Neural cell (in vitro differentiated cells): ENCODE measurements around the gene SPR. TPM values are rescaled to one million over a fixed set of nuclear protein-coding genes. Genes with fewer than 3 reads are reported as not detected.

ENCODE experiments used
- H2AFZ ChIP-seq: fragments of 200-600, 300-800 bp; sonication (generic), shearing (Covaris generic); 2 replicates; pipeline ENCODE4 v1.6.0; 2014; ENCODE audit warnings: low read depth, mild to moderate bottlenecking, antibody characterized with exemption, low read length, moderate library complexity
- H3F3A ChIP-seq: fragments of 200-600 bp; shearing (Covaris generic); 2 replicates; pipeline ENCODE4 v1.6.1; 2016; ENCODE audit warnings: mild to moderate bottlenecking, moderate library complexity, mixed read lengths, antibody characterized with exemption, low read length; ENCODE audit not compliant: insufficient read depth, poor library complexity, severe bottlenecking
- H3K27ac ChIP-seq: fragments of 200-600, 300-800 bp; sonication (generic), shearing (Covaris generic); 2 replicates; pipeline ENCODE4 v1.5.1; 2014; ENCODE audit warnings: mild to moderate bottlenecking, low read length, moderate library complexity
- H3K27me3 ChIP-seq: fragments of 300-800, 200-600 bp; sonication (generic), shearing (Covaris generic); 2 replicates; pipeline ENCODE4 v1.6.0; 2014; ENCODE audit warnings: mild to moderate bottlenecking, low read depth, low read length, moderate library complexity; ENCODE audit not compliant: insufficient read depth
- H3K36me3 ChIP-seq: fragments of 300-800, 200-600 bp; sonication (generic), shearing (Covaris generic); 2 replicates; pipeline ENCODE4 v1.5.1; 2014; ENCODE audit warnings: mild to moderate bottlenecking, antibody characterized with exemption, low read length, moderate library complexity; ENCODE audit not compliant: insufficient read depth
- H3K4me2 ChIP-seq: fragments of 300-800, 200-600 bp; sonication (generic), shearing (Covaris generic); 2 replicates; pipeline ENCODE4 v1.6.0; 2014; ENCODE audit warnings: mild to moderate bottlenecking, low read length
- H3K4me3 ChIP-seq: fragments of 300-800, 200-600 bp; sonication (generic), shearing (Covaris generic); 2 replicates; pipeline ENCODE4 v1.5.1; 2014; ENCODE audit warnings: mild to moderate bottlenecking, low read length, moderate library complexity
- H3K79me2 ChIP-seq: fragments of 200-600 bp; shearing (Covaris generic); replicated peaks from 2 replicates; pipeline ENCODE4 v1.6.0; 2014; ENCODE audit warnings: mild to moderate bottlenecking, low read length, moderate library complexity; ENCODE audit not compliant: insufficient read depth
- H3K9ac ChIP-seq: fragments of 300-800, 200-600 bp; sonication (generic), shearing (Covaris generic); 2 replicates; pipeline ENCODE4 v1.6.1; 2016; ENCODE audit warnings: mild to moderate bottlenecking, low read length, mixed read lengths
- H3K9me2 ChIP-seq: fragments of 200-600 bp; shearing (Covaris generic); 2 replicates; pipeline ENCODE4 v1.6.1; 2016; ENCODE audit warnings: mild to moderate bottlenecking, low read length, mixed read lengths; ENCODE audit not compliant: insufficient read depth
- H3K9me3 ChIP-seq: fragments of 200-600, 300-800 bp; sonication (generic), shearing (Covaris generic); 2 replicates; pipeline ENCODE4 v1.6.1; 2016; ENCODE audit warnings: mild to moderate bottlenecking, mixed run types, low read length, moderate library complexity, mixed read lengths
- H4K20me1 ChIP-seq: fragments of 200-600 bp; shearing (Covaris generic); 2 replicates; pipeline ENCODE4 v1.6.1; 2016; ENCODE audit warnings: mild to moderate bottlenecking, mixed run types; ENCODE audit not compliant: insufficient read depth
- EP300 ChIP-seq: fragments of 450-650 bp; conservative IDR thresholded peaks from 2 replicates; pipeline ENCODE4 v1.6.1; 2014; ENCODE audit warnings: antibody characterized with exemption, mild to moderate bottlenecking, moderate library complexity; ENCODE audit not compliant: poor library complexity, severe bottlenecking
- EZH2 ChIP-seq: fragments of 200-600, 300-800 bp; shearing (Covaris generic), sonication (generic); IDR thresholded peaks from 2 replicates; pipeline ENCODE4 v1.6.1; 2014; ENCODE audit warnings: antibody characterized with exemption, low read length, borderline replicate concordance, mild to moderate bottlenecking; ENCODE audit not compliant: insufficient read depth, poor library complexity, severe bottlenecking
- MXI1 ChIP-seq: fragments of 450-650 bp; conservative IDR thresholded peaks from 2 replicates; pipeline ENCODE4 v1.6.1; 2014; ENCODE audit warnings: antibody characterized with exemption, mild to moderate bottlenecking; ENCODE audit not compliant: poor library complexity, severe bottlenecking
- POLR2AphosphoS5 ChIP-seq: IDR thresholded peaks from 2 replicates; pipeline ENCODE4 v1.6.1; 2012
- RAD21 ChIP-seq: fragments of 450-650 bp; conservative IDR thresholded peaks from 2 replicates; pipeline ENCODE4 v1.6.1; 2014; ENCODE audit warnings: antibody characterized with exemption, mild to moderate bottlenecking, moderate library complexity
- SMC3 ChIP-seq: fragments of 450-650 bp; conservative IDR thresholded peaks from 2 replicates; pipeline ENCODE4 v1.6.1; 2014; ENCODE audit warnings: antibody characterized with exemption, mild to moderate bottlenecking, moderate library complexity; ENCODE audit not compliant: poor library complexity
- TAF1 ChIP-seq: IDR thresholded peaks from 2 replicates; pipeline ENCODE4 v1.6.1; 2012; ENCODE audit warnings: low read depth
- polyA plus RNA-seq: library from polyadenylated mRNA; depleted of rRNA; stranded (reverse); fragments of >200 nt; gene quantifications from 2 replicates; pipeline ENCODE4 v1.2.3, GENCODE V29; 2014
- TF ChIP-seq, protein P1 (sequence below): IDR thresholded peaks from 2 replicates; pipeline ENCODE4 v1.6.1; 2012; ENCODE audit warnings: borderline replicate concordance
- TF ChIP-seq, protein P2 (sequence below): fragments of 450-650 bp; IDR thresholded peaks from 2 replicates; pipeline ENCODE4 v1.5.1; 2014; ENCODE audit warnings: antibody characterized with exemption, mild to moderate bottlenecking, moderate library complexity; ENCODE audit not compliant: poor library complexity, severe bottlenecking

SPR gene
- polyA plus RNA-seq, 1 donor from 2014 or later: 1.8 TPM

DNA sequence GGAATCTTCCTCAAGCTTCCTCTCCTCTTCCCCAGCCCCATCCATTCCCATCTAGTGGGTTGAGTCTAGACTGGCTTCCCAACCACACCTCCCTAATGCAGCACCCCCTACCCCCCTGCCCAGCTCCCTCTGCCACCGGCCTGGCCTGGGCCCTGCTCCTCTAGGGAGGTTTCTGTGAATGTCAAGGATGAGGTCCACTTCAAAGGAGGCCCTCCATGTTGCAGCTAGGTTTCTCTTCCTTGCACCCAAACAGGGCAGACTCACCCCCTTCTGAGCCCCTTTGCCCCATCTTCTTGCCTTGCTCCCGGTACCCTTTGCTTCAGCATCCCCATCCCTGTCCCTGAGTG is 48.4 kb downstream of the SPR start:
- H3K9me3 ChIP-seq: no peaks in the 10 kb centered on the region
- no peak overlapping the region for H2AFZ ChIP-seq
- no peak overlapping the region for H3K4me3 ChIP-seq
- H3K36me3 ChIP-seq: no peaks in the 10 kb centered on the region
- TF ChIP-seq SMC3: no peak
- TF ChIP-seq RAD21: no peak
- TF ChIP-seq MXI1: no peak
- TF ChIP-seq EZH2: no peak
- TF ChIP-seq EP300: no peak
- TF ChIP-seq POLR2AphosphoS5: no peak
- TF ChIP-seq, protein P1, sequence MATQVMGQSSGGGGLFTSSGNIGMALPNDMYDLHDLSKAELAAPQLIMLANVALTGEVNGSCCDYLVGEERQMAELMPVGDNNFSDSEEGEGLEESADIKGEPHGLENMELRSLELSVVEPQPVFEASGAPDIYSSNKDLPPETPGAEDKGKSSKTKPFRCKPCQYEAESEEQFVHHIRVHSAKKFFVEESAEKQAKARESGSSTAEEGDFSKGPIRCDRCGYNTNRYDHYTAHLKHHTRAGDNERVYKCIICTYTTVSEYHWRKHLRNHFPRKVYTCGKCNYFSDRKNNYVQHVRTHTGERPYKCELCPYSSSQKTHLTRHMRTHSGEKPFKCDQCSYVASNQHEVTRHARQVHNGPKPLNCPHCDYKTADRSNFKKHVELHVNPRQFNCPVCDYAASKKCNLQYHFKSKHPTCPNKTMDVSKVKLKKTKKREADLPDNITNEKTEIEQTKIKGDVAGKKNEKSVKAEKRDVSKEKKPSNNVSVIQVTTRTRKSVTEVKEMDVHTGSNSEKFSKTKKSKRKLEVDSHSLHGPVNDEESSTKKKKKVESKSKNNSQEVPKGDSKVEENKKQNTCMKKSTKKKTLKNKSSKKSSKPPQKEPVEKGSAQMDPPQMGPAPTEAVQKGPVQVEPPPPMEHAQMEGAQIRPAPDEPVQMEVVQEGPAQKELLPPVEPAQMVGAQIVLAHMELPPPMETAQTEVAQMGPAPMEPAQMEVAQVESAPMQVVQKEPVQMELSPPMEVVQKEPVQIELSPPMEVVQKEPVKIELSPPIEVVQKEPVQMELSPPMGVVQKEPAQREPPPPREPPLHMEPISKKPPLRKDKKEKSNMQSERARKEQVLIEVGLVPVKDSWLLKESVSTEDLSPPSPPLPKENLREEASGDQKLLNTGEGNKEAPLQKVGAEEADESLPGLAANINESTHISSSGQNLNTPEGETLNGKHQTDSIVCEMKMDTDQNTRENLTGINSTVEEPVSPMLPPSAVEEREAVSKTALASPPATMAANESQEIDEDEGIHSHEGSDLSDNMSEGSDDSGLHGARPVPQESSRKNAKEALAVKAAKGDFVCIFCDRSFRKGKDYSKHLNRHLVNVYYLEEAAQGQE: no peak
- TF ChIP-seq TAF1: no peak
- TF ChIP-seq, protein P2, sequence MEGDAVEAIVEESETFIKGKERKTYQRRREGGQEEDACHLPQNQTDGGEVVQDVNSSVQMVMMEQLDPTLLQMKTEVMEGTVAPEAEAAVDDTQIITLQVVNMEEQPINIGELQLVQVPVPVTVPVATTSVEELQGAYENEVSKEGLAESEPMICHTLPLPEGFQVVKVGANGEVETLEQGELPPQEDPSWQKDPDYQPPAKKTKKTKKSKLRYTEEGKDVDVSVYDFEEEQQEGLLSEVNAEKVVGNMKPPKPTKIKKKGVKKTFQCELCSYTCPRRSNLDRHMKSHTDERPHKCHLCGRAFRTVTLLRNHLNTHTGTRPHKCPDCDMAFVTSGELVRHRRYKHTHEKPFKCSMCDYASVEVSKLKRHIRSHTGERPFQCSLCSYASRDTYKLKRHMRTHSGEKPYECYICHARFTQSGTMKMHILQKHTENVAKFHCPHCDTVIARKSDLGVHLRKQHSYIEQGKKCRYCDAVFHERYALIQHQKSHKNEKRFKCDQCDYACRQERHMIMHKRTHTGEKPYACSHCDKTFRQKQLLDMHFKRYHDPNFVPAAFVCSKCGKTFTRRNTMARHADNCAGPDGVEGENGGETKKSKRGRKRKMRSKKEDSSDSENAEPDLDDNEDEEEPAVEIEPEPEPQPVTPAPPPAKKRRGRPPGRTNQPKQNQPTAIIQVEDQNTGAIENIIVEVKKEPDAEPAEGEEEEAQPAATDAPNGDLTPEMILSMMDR: no peak
- H3K27ac ChIP-seq: no peak overlapping the region
- H3K4me2 ChIP-seq: no peak overlapping the region
- H3K27me3 ChIP-seq: no peaks in the 10 kb centered on the region
- no peaks in the 10 kb centered on the region for H3K79me2 ChIP-seq
- no peaks in the 10 kb centered on the region for H3K9me2 ChIP-seq
- H3F3A ChIP-seq: no peaks in the 10 kb centered on the region
- H3K9ac ChIP-seq: no peak overlapping the region
- H4K20me1 ChIP-seq: no peaks in the 10 kb centered on the region

DNA sequence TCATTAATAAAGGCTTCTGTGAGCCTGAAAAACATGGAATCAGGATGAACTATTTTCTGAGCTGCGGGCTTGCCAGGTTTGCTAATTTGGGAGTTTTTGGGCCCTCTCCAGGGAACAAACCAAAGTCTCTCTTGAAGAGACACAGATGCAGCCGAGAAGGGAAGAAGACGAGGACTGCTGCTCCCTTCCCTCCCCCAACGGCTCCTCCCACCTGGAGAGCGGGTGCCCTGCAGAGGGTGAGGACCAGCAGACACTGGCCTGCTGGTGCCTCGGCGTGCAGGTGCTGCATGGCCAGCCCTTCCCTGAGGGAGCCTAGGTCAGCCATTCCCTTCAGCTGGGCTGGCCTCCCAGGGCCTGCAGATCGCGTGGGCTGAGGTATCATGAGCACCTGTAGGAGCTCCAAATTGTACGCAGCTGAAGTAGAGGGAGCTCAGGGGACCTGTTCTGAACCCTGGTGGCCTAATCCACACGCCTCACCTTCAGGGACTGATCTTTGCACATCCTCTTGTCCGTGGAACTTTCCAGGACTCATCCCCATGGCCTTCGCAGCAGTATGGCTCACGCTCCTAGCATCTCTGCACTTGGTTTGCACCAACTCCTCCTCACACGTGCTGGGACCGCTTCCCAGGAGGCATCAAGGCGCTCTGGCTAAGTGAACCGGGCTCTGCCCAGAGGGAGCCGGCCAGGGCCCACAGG is 49.6 kb downstream of the SPR start:
- H3K36me3 ChIP-seq: no peaks in the 10 kb centered on the region

DNA sequence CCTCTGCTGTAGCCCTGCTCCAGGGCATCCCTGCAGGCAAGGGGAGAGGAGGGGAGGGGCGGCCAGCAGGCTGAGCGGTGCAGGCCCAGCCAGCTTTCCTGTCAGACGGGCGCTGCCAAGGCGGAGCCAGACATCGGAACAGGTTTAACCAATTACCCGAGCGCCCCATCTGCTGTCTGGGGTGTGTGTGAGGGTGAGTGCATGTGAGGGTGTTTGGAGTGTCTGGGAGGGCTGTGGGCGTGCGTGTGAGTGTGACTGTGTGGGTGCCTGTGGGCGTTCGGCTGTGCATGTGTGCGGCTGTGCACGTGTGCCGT is 50.1 kb downstream of the SPR start:
- Histone ChIP-seq H3K79me2 (no peaks in the 10 kb centered on the region), H3K4me3 (no peak overlapping the region), H3K9me2 (no peaks in the 10 kb centered on the region), H3K27ac (no peak overlapping the region), H3K4me2 (no peak overlapping the region), H3K27me3 (no peaks in the 10 kb centered on the region), H3K9me3 (no peaks in the 10 kb centered on the region), H3K9ac (no peak overlapping the region), H3F3A (no peaks in the 10 kb centered on the region), H4K20me1 (no peaks in the 10 kb centered on the region), H2AFZ (no peak overlapping the region), H3K36me3 (no peaks in the 10 kb centered on the region)
- TF ChIP-seq EZH2 (no peak), RAD21 (no peak), EP300 (no peak), SMC3 (no peak), MXI1 (no peak), TAF1 (no peak), POLR2AphosphoS5 (no peak)
- TF ChIP-seq, protein P1: no peak
- TF ChIP-seq, protein P2: no peak

More for the DNA sequence above, 49.6 kb downstream of the SPR start:
- Histone ChIP-seq H3F3A (no peaks in the 10 kb centered on the region), H3K4me3 (no peak overlapping the region), H3K9ac (no peak overlapping the region), H2AFZ (no peak overlapping the region), H3K4me2 (no peak overlapping the region), H3K27ac (no peak overlapping the region), H4K20me1 (no peaks in the 10 kb centered on the region), H3K9me3 (no peaks in the 10 kb centered on the region), H3K79me2 (no peaks in the 10 kb centered on the region), H3K27me3 (no peaks in the 10 kb centered on the region), H3K9me2 (no peaks in the 10 kb centered on the region)
- TF ChIP-seq EZH2 (no peak), TAF1 (no peak)
